ENCODE data around the gene PLA2R1.

DNA sequence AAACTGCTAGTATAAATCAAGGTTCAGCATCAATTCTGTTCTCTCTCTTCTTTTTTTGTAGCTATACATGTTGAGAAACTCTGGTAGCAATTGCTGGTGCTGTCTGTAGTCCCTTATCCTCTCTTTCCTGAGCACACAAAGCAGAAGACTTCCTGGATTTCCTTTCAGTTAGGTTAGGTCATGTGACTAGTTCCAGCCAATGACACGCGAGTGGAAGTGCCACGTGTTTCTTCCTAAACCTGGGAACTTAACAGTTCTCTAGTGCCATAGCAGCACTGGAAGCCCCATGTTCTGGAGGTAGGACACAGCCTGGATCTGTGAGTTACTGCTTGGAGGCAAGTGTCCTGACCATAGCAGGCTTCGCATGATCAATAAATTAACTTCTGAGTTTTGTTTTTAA lies 125.9 kb downstream of the PLA2R1 start:
- TF ChIP-seq, protein P1, sequence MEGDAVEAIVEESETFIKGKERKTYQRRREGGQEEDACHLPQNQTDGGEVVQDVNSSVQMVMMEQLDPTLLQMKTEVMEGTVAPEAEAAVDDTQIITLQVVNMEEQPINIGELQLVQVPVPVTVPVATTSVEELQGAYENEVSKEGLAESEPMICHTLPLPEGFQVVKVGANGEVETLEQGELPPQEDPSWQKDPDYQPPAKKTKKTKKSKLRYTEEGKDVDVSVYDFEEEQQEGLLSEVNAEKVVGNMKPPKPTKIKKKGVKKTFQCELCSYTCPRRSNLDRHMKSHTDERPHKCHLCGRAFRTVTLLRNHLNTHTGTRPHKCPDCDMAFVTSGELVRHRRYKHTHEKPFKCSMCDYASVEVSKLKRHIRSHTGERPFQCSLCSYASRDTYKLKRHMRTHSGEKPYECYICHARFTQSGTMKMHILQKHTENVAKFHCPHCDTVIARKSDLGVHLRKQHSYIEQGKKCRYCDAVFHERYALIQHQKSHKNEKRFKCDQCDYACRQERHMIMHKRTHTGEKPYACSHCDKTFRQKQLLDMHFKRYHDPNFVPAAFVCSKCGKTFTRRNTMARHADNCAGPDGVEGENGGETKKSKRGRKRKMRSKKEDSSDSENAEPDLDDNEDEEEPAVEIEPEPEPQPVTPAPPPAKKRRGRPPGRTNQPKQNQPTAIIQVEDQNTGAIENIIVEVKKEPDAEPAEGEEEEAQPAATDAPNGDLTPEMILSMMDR (conservative IDR thresholded peaks at IDR 0.05; ENCODE audit: low read depth, low read length), result no peak
- TF ChIP-seq EZH2phosphoT487 (IDR thresholded peaks at IDR 0.05; ENCODE audit: borderline replicate concordance, low read length), result no peak

All from PC-3 (cell line).